NB4 (cell line): ENCODE measurements around the gene KCTD17.

ENCODE experiments used
- POLR2A ChIP-seq: IDR thresholded peaks from 2 replicates; pipeline ENCODE4 v1.6.1; 2011; ENCODE audit warnings: mild to moderate bottlenecking; ENCODE audit not compliant: insufficient read length; ENCODE audit errors: extremely low read depth
- TF ChIP-seq, protein P1 (sequence below): IDR thresholded peaks from one replicate; pipeline ENCODE4 v1.5.1; 2012; ENCODE audit warnings: low read depth, low read length
- TF ChIP-seq, protein P2 (sequence below): IDR thresholded peaks from 2 replicates; pipeline ENCODE4 v1.6.1; 2011; ENCODE audit warnings: low read depth, low read length

DNA sequence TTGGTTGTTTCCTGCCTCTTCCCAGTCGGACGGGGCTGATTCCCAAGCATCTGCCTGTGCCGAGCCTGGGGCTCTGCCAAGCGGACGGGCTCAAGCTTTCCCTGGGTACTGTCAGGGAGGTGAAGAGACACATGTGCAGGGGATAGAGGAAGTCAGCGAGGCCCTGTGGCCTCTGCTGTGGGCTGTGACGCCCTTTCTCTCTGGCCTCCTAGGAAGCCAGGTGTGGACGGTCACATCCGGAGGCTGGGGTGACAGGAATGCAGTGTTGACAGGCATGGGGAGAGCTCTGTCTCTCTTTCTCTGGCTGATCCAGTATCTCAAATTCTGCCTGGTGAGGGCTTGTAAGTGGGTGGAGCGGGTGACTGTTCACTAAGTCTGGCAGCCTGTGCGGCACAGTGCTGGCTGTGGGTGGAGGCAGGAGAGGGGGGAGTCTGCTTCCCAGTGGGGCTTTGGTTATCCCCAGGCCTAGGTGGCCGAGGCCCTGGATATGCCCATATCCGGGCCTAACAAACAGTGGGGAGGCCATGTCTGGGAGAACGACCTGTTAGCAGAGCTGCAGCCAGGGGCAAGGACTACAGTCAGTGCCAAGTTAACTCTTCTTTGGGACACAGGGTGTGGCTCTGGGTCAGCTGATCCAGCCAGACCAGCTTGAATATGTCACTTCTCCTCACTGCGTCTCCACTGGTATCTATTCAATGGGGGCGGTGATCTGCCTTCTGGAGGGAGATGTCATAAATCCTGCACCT is 1.9 kb downstream of the KCTD17 start:
- TF ChIP-seq, protein P1, sequence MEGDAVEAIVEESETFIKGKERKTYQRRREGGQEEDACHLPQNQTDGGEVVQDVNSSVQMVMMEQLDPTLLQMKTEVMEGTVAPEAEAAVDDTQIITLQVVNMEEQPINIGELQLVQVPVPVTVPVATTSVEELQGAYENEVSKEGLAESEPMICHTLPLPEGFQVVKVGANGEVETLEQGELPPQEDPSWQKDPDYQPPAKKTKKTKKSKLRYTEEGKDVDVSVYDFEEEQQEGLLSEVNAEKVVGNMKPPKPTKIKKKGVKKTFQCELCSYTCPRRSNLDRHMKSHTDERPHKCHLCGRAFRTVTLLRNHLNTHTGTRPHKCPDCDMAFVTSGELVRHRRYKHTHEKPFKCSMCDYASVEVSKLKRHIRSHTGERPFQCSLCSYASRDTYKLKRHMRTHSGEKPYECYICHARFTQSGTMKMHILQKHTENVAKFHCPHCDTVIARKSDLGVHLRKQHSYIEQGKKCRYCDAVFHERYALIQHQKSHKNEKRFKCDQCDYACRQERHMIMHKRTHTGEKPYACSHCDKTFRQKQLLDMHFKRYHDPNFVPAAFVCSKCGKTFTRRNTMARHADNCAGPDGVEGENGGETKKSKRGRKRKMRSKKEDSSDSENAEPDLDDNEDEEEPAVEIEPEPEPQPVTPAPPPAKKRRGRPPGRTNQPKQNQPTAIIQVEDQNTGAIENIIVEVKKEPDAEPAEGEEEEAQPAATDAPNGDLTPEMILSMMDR: no peak
- no peak for TF ChIP-seq POLR2A
- TF ChIP-seq, protein P2, sequence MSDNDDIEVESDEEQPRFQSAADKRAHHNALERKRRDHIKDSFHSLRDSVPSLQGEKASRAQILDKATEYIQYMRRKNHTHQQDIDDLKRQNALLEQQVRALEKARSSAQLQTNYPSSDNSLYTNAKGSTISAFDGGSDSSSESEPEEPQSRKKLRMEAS: no peak
